Hematopoietic multipotent progenitor cell treated with erythropoietin and hydrocortisone succinate and interleukin-3 and kit ligand, for 4 days (in vitro differentiated cells): Measurements from ENCODE around the gene IGFBP5.

ENCODE experiments used
- DNase-seq: peaks from one replicate; pipeline ENCODE4 v3.0.0-alpha.2; 2015

The IGFBP5 gene

GRCh38 chr2:216713691-216714336, 18.5 kb upstream of the IGFBP5 start:
- no peak for DNase-seq

- no peak for DNase-seq
Measured at GRCh38 chr2:216711348-216711747, 16.0 kb upstream of the IGFBP5 start.

- DNase-seq: no peak
Measured at GRCh38 chr2:216710551-216711301, 15.4 kb upstream of the IGFBP5 start.

DNA sequence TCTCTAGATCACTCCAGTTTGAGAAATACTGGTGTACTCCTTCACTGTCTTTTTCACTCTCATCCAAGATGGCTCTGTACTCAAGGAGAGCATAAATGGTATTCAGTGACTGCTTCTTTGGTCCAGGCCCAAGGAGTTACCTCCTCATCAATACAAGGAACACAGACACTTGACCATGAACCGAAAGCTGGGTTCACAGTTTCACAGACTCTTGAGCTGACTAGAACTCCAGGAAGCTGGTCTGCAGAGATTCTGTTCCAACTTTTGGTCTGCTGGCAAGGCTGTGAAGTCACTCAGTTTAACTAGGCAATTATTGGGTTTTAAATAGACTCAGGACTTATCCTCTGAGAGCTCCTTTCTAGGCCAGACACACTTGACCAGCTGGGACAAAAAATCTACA, 7.4 kb upstream of the IGFBP5 start:
- no peak for DNase-seq

DNA sequence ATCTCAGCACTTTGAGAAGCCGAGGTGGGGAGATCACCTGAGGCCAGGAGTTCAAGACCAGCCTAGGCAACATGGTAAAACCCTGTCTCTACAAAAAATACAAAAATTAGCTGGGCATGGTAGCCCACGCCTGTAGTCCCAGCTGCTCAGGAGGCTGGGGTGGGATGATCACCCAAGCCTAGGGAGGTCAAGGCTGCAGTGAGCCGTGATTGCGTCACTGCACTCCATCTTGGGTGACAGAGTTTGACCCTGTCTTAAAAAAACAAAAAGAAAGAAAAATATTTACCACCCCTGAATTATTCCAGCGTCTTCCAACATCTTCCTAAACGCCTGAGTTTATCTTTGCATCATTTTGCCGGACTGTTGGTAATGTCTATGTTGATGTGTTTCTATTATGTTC, 6.2 kb upstream of the IGFBP5 start:
- DNase-seq: no peak

DNA sequence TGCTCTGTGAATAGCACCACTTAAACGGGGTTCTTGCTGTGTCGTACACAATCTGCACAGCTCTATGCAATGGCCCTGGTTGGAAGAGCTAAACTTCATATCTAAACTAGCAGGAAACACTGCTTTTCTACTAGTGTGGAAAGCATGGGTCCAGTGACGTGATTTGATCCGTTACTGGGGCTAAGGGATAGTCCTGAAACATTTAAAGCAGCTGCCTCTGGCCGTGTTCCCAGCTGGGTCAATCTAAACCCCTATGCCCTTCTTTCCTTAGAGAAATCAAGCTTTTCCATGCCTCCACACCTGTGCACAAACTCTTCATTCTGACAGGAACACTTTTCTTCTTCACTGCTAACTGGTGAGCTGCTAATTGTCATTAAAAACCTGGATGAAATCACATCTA, 5.4 kb upstream of the IGFBP5 start:
- no peak for DNase-seq

- DNase-seq: no peak
Measured at GRCh38 chr2:216700088-216700567, 4.8 kb upstream of the IGFBP5 start.

GRCh38 chr2:216698895-216699294, 3.5 kb upstream of the IGFBP5 start:
- DNase-seq: peak; percentile 85

- DNase-seq: no peak
Measured at GRCh38 chr2:216698293-216698692, 2.9 kb upstream of the IGFBP5 start.

DNA sequence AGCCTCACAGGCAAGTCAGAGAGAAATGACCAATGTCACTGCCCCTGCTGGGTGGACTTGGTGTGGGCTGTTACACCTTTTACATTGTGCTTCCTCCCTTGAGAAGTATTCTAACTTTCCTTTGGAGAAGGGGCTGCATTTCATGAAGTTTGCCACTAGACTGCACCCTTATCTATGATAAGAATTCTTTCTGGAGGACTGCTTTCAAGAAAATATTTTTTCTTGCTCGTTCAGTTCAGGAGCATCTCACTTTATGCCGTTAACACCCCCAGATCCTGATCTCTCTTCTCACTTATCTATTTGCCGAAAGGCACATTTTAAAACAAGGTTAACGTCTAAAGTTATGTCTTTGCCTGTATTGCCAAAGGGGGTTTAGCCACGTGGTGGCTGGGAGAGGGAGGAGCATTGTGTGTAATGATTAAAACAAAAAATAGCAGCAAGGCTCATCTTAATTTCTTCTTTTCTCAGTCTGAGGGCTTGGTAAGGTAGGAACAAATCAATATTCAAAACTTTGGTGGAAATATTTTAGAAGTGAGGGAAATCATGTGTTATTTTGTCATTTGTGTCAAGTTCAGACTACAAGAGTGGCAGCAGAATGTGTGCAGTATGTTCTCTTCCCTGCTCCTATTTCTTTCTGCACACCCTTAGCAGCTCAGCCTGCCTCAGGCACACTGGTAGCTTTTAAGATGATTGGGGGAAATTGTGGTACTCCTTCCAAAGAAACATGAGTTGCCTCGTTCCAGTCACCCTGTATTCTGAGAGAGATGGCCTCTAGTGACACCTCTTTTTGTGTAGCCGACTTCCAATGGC, 1.6 kb upstream of the IGFBP5 start:
- peak; percentile 78 for DNase-seq

- no peak for DNase-seq
Measured at GRCh38 chr2:216696321-216696720, 972 bp upstream of the IGFBP5 start.

- no peak for DNase-seq
Measured at GRCh38 chr2:216694826-216695217, 527 bp downstream of the IGFBP5 start.

- peak; percentile 81 for DNase-seq
Measured at GRCh38 chr2:216694082-216694825, 1.1 kb downstream of the IGFBP5 start.

- no peak for DNase-seq
Measured at GRCh38 chr2:216693414-216694080, 1.8 kb downstream of the IGFBP5 start.

GRCh38 chr2:216692636-216693413, 2.5 kb downstream of the IGFBP5 start:
- DNase-seq: peak; percentile 87

GRCh38 chr2:216690853-216691741, 4.3 kb downstream of the IGFBP5 start:
- DNase-seq: peak; percentile 79

- no peak for DNase-seq
Measured at GRCh38 chr2:216690456-216690852, 4.9 kb downstream of the IGFBP5 start.

DNA sequence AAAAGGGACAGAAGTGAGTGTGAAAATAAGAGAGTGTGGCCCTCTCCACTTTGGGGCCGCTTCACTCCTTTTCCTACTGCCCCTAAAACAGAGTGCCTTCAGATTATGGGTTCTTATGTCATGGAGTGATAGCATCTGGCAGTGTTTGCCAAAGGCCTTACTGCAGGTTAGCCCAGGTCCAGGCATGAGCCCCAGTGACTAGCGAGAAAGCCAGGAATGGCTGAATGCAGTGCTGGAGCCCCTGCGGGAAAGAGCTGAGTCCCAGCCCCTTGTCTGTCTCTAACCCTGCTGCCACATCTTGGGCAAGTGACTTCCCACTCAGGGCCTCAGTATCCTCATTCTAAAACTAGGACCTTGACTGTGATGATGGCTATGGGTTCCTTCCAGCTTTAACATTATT, 6.0 kb downstream of the IGFBP5 start:
- DNase-seq: no peak

DNA sequence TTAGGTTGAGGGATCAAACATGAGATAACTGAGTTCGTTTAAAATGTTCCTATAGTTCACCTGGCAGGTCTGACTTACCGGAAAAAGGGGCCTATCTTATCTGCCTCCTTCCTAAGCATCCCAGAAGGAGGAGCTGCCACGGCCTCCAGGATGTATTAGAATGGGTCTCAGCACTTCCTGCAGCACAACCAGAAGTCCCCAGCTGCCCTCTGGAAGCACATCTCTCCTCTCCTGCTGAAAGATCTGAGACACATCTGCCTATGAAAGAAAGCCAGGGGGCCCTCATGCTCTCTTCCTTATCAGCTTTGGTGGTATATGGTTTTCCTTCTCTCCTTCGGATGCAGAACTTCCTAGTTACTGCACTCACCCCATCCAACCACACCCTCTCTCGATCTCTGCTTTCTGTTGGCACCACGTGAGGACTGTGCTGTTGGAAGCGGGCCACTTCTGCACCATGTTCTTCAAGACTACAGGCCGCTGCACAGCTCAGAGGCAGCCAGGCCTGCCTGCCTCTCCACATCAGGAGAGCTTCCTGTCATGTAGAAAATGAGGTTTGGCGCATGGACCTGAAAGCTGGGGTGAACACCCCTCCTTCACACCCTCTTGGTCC, 6.5 kb downstream of the IGFBP5 start:
- peak; percentile 80 for DNase-seq

- peak; percentile 67 for DNase-seq
Measured at GRCh38 chr2:216687646-216688045, 7.7 kb downstream of the IGFBP5 start.
